GM21390 (cell line): Measurements from ENCODE around the gene RBM44.

ENCODE experiments used
- ATAC-seq: cut with Tn5 transposase; IDR thresholded peaks from one replicate; pipeline ENCODE4 v1.9.1; 2021; ENCODE audit not compliant: unreplicated experiment

Gene RBM44

GRCh38 chr2:237869343-237870102 is 70.9 kb downstream of the RBM44 start:
- no peak for ATAC-seq

- ATAC-seq = no peak
Measured at GRCh38 chr2:237870126-237870525, 71.5 kb downstream of the RBM44 start.

DNA sequence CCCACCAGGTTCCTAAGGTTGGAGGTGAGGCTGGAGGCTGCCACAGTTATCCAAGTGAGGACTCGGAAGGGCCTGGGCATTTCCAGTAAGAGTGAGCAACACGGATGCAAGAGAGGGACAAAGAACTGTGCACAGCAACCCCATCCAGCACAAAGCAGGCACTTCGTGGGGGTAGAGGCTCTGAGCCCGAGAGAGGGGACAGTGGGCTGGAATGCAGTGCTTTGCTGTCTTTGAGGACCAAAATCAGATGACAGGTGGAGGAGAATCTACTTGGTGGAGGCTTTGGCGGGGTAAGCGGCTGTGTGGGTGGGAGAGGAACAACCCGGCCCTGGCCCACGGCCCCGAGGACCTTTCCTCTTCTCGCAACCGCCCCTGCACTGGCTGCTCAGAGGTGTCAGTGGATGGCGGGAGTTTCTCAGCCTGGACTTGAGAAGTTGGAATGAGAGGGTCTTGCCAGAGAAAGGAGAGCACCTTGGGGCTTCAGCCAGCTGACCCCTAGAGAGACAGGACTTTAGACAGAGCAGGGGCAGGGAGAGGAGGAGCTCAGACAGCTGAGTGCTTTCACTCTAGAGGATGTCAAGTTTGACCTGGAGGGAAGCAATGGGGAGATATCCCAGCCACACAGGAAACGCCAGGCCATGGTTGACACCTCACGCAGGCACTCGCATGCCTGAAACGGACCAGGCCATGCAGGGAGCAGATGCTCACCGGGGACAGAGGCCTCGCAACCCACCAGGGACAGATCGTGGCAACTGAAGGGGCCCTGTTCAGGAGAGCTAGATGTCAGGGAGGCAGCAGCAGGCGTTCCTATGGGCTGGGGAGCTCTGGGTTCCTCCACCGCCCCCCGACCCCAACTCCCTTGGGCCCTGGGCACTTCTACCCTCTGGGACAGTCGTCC is 72.4 kb downstream of the RBM44 start:
- ATAC-seq = no peak

DNA sequence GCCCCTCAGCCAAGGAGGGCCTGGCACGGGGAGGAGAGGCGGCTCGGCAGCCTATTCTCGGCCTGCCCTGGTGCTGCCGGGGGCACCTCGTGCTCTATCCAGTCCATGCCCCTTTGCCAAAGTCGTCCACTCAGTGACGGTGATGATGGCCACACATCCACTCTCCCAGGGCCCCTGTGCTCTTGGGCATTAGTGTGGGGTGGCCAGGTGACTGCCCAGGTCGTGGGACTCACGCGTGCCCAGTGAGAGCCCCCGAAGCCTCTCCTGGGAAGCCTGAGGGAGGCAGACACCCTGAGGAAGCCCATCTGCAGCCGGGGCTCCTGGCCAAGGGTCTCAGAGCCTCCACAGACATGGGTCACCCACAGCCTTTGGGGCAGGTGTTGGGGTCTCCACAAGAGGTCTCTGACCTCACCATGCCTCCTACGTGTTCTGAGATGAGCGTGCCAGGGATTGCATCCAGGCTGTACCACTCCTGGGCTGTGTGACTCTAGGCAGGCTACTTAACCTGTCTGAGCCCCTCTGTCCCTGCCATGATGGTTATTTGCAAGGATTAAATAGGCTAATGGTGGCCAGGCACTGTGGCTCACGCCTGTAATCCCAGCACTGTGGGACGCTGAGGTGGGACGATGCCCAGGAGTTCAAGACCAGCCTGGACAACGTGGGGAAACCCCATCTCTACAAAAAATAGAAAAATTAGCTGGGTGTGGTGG is 73.8 kb downstream of the RBM44 start:
- no peak for ATAC-seq

DNA sequence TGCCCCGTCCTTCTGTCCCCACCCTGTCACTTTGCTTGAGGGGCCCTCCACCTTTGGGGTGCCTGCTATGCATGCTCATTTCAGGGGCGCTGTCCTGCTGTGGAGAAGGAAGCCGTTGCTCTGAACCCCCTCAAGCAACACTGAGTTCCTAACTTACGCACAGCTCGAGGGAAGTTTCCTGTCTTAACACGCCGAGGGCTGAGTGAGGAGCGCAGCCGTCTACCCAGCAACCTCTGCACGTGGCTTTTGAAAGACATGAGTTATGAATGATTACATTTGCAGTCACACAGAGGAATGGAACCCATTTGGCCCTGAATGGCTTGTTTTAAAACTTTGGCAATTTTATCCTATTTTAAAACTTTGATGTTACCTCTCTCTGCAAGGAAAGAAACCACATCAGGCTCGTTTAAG is 74.8 kb downstream of the RBM44 start:
- ATAC-seq = no peak

DNA sequence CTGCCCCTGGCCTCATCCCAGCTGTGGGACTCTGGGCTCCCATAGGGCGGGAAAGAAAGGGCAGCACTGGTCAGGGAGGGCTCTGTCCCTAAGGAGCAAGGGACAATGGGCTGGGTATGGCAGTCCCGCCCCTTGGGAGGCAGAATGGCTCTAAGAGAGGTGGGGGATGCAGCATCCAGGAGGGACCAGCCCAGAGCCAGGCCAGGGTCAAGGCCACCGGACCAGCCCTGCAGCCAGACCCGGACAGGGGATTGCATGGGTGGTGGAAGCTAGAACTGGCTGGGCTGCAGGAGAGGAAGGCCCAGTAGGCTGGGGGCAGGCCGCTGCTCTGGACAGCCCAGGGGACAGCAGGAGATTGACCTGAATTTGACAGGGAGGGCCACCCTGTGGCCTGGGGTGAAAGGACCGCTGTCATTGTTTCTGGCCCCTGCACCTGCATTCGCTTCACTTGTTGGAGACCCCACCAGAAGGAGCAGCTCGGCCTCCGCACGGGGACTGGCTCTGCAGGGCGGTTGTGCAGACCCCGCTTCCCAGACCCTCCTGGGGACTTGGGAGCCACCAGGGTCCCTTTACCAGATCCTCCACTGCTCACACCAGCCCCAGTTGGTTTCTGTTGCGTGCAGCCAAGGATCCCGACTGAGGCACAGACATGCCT is 75.4 kb downstream of the RBM44 start:
- ATAC-seq = no peak

GRCh38 chr2:237874585-237875161 is 76.1 kb downstream of the RBM44 start:
- no peak for ATAC-seq

DNA sequence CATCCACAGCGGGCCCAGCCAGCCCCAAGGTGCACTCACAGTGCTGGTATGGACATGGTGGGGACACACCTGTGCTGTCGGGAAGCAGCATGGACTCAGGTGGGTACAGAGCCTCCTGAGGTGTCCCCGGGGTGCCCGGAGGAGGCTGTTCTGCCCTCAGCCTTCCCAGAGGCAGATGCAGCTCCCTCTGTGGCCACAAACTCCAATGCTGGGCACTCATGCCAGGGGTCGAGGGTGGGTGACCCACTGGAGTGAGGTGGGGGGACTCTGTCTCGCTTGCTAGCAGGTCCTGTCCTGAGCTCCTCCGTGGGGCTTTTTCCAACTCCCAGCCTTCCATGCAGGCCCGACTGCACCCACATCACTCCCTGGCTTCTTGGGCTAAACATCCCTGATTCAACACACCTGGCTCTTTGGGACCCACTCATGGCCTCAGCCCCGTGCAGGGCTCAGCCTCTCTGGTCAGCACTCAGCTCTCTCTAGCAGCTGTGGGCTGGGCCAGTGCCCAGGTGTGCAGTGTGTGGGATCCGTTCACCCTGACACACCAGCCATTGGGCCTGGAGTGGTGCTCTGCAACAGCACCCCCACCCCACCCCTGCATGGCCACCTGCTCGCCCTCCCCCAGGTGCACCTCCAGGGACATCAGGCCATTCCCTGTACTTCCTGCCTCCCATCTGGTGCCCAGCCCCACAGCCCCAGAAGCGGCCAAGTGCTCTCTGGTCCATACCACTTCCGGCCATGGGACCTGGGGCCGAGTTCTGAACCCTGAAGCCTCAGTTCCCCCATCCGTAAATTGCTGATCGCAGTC is 76.9 kb downstream of the RBM44 start:
- ATAC-seq = no peak

DNA sequence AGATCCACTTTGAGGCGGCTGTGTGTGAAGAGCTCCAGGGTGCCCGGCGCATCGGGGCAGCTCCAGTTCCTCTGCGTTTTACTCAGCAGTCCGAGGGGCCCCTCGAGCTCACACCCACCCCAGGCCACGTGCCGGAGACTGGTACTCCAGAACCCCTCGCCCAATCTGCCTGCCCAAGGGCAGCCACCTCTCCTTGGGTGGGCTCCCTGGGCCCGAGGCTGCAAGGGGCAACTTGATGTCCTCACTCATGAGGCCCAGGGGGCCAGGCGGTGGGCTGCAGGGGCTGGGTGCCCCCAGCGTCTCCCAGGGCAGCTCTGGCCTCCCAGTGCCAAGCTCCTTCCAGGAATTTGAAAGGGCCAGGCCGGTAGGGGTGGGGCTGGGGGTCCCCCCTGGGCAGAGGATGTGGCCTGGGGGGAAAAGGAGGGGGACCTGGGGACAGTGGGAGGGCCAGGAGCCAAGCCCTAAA is 77.5 kb downstream of the RBM44 start:
- no peak for ATAC-seq

DNA sequence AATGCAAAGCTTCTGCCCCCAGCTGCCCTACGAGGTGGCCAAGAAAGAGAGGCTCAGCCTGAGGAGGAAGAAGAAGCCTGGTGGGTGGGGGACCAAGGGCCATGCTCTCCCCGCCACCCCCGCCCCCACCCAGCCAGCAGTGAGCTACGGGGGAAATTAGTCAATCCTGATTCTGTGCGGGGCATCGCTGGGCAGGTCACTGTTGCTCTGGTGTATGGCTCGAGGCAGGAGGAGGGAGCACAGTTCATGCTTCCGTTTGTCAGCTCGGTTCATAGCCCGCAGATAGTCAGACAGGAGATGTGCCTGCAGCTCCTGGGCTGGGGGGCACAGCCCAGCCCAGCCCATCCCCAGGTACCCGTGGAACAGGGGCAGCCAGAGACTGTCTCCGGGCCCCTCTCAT is 78.0 kb downstream of the RBM44 start:
- ATAC-seq = no peak

- ATAC-seq = no peak
Measured at GRCh38 chr2:237876951-237877491, 78.4 kb downstream of the RBM44 start.

DNA sequence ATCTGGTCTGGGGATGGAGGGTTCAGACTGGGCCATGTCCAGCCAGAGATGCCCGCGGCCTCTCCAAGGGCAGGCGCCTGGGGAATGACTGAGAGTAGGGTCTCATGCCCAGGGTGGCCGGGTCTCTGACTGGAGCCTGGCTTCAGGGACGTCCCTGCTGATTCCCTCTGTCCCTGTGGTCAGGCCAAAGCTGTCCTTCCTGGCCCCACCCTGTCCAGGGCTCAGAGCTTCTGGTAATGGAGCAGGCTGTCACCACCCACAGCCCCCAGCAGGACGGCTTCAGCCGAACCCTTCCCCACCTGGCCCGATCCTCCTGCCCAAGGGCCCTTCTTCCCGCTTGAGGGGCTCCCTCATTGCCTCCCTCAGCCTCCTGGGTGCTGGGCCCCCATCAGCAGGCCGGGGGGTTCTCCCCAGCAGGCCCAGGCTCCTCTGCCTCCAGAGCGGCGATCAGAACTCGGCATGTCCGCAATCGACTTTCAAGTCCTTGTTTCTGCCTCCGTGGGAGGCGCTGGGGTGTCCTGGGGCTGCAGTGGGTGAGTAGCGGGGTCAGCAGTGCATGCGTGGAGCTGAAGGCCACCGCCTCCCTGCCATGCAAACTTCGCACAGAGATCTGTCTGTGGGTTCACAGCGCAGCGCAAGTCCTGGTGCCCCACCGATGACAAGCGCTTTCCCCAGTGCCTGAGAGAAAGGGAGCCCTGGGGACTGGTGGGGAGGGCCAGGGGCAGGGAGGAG is 79.2 kb downstream of the RBM44 start:
- no peak for ATAC-seq

GRCh38 chr2:237878321-237879057 is 79.9 kb downstream of the RBM44 start:
- ATAC-seq = no peak

GRCh38 chr2:237879058-237879430 is 80.5 kb downstream of the RBM44 start:
- ATAC-seq = no peak

DNA sequence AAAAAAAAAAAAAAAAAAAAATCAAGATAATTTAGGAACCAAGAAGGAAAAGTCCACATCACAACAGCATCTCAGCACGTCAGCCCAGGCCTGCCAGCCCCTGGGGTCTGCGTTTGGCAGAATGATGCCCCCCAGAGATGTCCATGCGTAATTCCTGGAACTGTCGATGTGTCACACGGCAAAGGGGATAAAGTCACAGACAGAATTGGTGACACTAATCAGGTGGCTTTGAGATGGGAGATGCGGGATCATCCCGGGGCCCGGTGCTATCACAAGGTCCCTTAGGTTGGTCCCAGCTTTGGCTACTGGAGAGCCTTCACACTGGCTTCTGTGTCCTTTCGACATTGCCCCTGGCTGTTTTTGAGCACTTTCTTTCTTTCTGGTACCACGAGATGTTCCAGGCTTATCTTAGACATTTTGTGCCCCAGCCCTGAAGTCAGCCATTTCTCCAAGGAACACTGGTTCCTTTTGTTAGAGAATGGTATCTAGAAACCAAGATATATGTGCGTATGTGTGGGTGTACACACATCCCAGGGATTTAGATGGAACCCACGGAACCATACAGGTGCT is 81.5 kb downstream of the RBM44 start:
- ATAC-seq = no peak

DNA sequence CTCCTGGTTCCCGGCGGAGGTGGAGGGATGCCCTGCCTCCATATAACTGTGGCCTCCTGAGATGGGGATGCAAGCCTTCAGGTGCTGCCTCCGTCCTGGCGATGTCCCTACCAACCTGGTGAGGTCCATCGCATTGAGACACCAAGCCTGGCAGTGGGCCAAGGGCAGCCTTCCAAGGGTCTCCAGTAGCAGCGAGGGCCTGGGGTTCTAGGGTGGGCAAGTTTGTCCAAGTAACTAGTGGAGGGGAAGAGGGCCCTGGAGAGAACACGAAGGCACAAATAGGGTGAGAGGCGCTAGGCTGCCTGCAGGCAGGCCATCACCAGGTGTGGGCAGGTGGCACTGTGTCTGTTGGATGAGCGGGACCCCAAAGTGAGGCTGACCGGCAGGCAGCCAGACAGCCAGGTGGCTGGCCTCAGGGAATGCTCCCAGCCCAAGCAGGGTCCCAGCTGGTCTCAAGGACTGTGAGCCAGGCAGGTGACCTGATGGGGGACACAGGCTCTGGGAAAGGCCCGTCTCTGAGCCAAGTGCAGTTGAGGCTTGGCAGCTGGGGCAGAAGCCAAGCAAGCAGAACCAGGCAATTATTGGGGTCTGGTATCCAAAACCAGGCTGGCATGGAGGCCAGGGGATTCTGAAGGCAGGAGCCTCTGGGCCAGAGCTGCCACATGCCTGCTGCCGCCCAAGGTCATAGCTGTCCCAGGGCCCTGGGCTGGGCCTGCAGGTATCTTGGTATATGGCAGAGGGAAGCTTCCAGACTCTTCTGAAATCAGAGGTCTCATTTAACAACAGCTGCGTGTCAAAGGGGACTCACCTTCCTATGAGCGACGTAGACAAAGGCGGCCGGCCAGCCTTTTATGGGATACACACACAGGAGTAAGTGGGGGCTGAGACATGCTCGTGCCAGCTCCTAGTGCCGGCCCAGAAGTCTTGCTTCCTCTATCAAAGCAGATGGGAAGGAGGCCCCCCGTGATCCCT is 84.2 kb downstream of the RBM44 start:
- no peak for ATAC-seq
